ENCODE results near the gene ITSN1. TPM values are rescaled to one million over a fixed set of nuclear protein-coding genes. Genes with fewer than 3 reads are reported as not detected.

ITSN1 gene
- total RNA-seq, 1 donor from 2014 or later = 116 TPM

GRCh38 chr21:33836408-33836807, 194.1 kb downstream of the ITSN1 start:
- H3K36me3 Mint-ChIP-seq (ENCODE audit: insufficient read depth) = peaks cover 34% of the 10 kb centered on the region
- no peak overlapping the region for H3K27ac Mint-ChIP-seq
- no peak overlapping the region for H3K4me3 Mint-ChIP-seq (ENCODE audit: low read depth)
- no peaks in the 10 kb centered on the region for H3K9me3 Mint-ChIP-seq (ENCODE audit: low read depth)
- no peak for DNase-seq (ENCODE audit: low spot score, unreplicated experiment)
- no peak for TF ChIP-seq CTCF (IDR thresholded peaks at IDR 0.05; ENCODE audit: unreplicated experiment)
- H3K4me1 Mint-ChIP-seq (ENCODE audit: low read depth) = no peaks in the 10 kb centered on the region
- H3K27me3 Mint-ChIP-seq = no peaks in the 10 kb centered on the region

GRCh38 chr21:33839167-33839716, 196.9 kb downstream of the ITSN1 start:
- Mint-ChIP-seq H3K27me3 (no peaks in the 10 kb centered on the region), H3K4me1 (ENCODE audit: low read depth) (peaks cover 6% of the 10 kb centered on the region), H3K9me3 (ENCODE audit: low read depth) (no peaks in the 10 kb centered on the region), H3K4me3 (ENCODE audit: low read depth) (no peak overlapping the region), H3K27ac (peak overlapping the region; percentile 76), H3K36me3 (ENCODE audit: insufficient read depth) (peaks cover 34% of the 10 kb centered on the region)
- TF ChIP-seq CTCF (IDR thresholded peaks at IDR 0.05; ENCODE audit: unreplicated experiment) = no peak
- DNase-seq (ENCODE audit: low spot score, unreplicated experiment) = no peak

- no peaks in the 10 kb centered on the region for H3K27me3 Mint-ChIP-seq
- no peak for TF ChIP-seq CTCF (IDR thresholded peaks at IDR 0.05; ENCODE audit: unreplicated experiment)
- H3K36me3 Mint-ChIP-seq (ENCODE audit: insufficient read depth) = peaks cover 31% of the 10 kb centered on the region
- H3K4me1 Mint-ChIP-seq (ENCODE audit: low read depth) = peaks cover 10% of the 10 kb centered on the region
- no peak overlapping the region for H3K4me3 Mint-ChIP-seq (ENCODE audit: low read depth)
- peak overlapping the region; percentile 76 for H3K27ac Mint-ChIP-seq
- DNase-seq (ENCODE audit: low spot score, unreplicated experiment) = no peak
- no peaks in the 10 kb centered on the region for H3K9me3 Mint-ChIP-seq (ENCODE audit: low read depth)
These were observed 197.5 kb downstream of the ITSN1 start for GRCh38 chr21:33839806-33840205.

- Mint-ChIP-seq H3K27ac (no peak overlapping the region), H3K4me1 (ENCODE audit: low read depth) (peaks cover 11% of the 10 kb centered on the region), H3K9me3 (ENCODE audit: low read depth) (no peaks in the 10 kb centered on the region), H3K4me3 (ENCODE audit: low read depth) (no peak overlapping the region), H3K36me3 (ENCODE audit: insufficient read depth) (peaks cover 26% of the 10 kb centered on the region), H3K27me3 (no peaks in the 10 kb centered on the region)
- no peak for TF ChIP-seq CTCF (IDR thresholded peaks at IDR 0.05; ENCODE audit: unreplicated experiment)
- DNase-seq (ENCODE audit: low spot score, unreplicated experiment) = no peak
These were observed 198.5 kb downstream of the ITSN1 start for GRCh38 chr21:33840771-33841170.

GRCh38 chr21:33841561-33841960, 199.3 kb downstream of the ITSN1 start:
- no peaks in the 10 kb centered on the region for H3K27me3 Mint-ChIP-seq
- H3K4me1 Mint-ChIP-seq (ENCODE audit: low read depth) = peaks cover 11% of the 10 kb centered on the region
- TF ChIP-seq CTCF (IDR thresholded peaks at IDR 0.05; ENCODE audit: unreplicated experiment) = no peak
- DNase-seq (ENCODE audit: low spot score, unreplicated experiment) = no peak
- H3K9me3 Mint-ChIP-seq (ENCODE audit: low read depth) = no peaks in the 10 kb centered on the region
- H3K36me3 Mint-ChIP-seq (ENCODE audit: insufficient read depth) = peaks cover 21% of the 10 kb centered on the region
- no peak overlapping the region for H3K4me3 Mint-ChIP-seq (ENCODE audit: low read depth)
- H3K27ac Mint-ChIP-seq = peak overlapping the region; percentile 21
